ENCODE data around the gene FZR1. TPM values are rescaled to one million over a fixed set of nuclear protein-coding genes. Genes with fewer than 3 reads are reported as not detected.

FZR1 gene
- total RNA-seq, 1 donor from 2014 or later, result 54.9 TPM

DNA sequence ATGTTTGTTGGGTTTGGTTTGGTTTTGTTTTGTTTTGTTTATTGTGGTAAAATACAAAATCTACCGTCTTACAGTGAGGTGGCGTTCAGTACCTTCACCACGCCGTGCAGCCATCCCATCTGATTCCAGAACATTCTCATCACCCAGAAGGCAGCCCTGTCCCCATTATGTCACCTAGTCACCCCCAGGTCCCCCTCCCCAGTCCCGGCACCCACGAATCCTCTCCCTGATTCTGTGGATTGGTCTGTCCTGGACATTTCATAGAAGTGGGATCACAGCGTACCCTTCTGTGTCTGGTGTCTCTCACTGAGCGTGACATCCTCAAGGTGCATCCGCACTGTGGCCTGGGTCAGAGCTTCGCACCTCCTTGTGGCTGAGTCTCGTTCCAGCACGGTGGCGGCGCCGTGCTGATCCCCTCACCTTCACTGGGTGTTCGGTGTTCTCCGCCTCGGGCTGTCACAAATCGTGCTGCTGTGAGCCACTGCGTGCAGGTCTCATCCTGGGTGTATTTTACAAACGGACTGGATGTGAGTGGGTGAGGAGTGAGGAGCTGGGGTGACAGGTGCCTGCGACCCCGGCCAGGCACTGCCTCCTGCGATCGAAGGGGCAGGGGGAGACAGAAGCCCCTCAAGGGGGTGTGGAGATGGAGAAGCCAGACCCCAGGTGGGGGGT lies 32.3 kb downstream of the FZR1 start:
- no peaks in the 10 kb centered on the region for H3K27me3 Mint-ChIP-seq (ENCODE audit: low read depth)
- no peak for DNase-seq (ENCODE audit: low spot score in 2 of 2, unreplicated experiment in 2 of 2)
- H3K4me3 Mint-ChIP-seq, result no peak overlapping the region
- H3K9me3 Mint-ChIP-seq, result no peaks in the 10 kb centered on the region
- H3K36me3 Mint-ChIP-seq, result peaks cover 17% of the 10 kb centered on the region
- H3K27ac Mint-ChIP-seq, result peak overlapping the region; percentile 67
- peaks cover 5% of the 10 kb centered on the region for H3K4me1 Mint-ChIP-seq
- TF ChIP-seq CTCF (IDR thresholded peaks at IDR 0.05; ENCODE audit: unreplicated experiment), result no peak

DNA sequence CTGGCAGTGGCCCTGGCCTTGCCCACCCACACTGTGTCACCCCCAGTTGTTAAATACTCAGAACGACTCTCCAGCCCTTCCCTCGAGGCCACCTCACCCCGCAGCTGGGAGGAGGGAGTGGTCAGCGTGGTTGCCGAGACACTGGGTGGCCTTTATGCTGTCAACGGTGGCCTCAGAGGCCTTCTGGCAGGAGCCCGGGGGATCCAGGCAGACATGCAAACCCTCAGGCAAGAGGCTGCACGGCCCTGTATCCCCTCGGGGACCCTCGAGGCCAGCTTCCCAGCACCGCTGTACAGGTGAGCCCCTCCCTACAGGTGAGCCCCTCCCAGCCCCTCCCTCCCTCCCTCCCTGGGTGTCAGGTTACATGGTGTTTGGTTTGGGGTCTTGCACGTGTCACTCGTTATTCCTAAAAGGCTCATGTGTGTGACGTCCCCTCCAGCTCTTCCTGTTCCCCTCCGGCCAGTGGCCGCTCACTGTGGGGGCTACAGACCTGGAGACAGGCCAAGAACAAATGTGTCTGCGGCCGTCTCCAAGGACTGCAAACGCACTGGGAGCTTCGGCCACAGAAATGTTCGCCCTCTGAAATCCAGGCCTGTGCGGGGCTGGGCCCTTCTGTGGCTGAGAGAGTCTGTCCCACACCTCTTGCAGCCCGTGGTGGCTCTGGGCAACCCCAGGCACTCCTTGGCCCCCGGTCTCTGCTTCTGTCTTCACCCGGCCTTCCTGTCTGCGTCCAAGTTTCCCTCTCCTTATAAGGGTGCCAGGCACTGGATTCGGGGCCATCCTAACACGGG lies 33.0 kb downstream of the FZR1 start, which contains the start of gene TEKTIP1:
TEKTIP1 (plus strand) TSS at position 210 of the 791 bp plus-strand sequence; CDS start at position 214, 4 bp downstream.
- Mint-ChIP-seq H3K4me1 (peaks cover 5% of the 10 kb centered on the region), H3K4me3 (no peak within 1 kb of the TSS), H3K9me3 (no peaks in the 10 kb centered on the region), H3K27me3 (ENCODE audit: low read depth) (no peaks in the 10 kb centered on the region), H3K36me3 (peaks cover 13% of the 10 kb centered on the region), H3K27ac (peak within 1 kb of the TSS; percentile 67)
- DNase-seq (ENCODE audit: low spot score in 2 of 2, unreplicated experiment in 2 of 2), result no peak
- TF ChIP-seq CTCF (IDR thresholded peaks at IDR 0.05; ENCODE audit: unreplicated experiment), result no peak

DNA sequence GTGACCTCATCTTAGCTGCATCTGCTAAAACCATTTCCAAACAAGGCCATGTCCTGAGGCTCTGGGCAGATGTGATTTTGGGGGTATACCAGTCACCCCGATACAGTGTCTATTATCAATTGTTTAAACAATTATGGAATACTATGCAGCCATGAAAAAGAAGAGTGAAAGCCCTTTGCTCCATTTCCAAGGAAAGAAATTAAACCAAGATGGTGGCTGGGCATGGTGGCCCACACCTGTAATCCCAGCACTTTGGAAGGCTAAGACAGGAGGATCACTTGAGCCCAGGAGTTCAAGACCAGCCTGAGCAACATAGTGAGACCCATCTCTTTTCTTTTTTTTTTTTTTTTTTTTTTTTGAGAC lies 33.6 kb downstream of the FZR1 start:
- H3K9me3 Mint-ChIP-seq, result no peaks in the 10 kb centered on the region
- H3K4me3 Mint-ChIP-seq, result no peak overlapping the region
- peaks cover 5% of the 10 kb centered on the region for H3K4me1 Mint-ChIP-seq
- no peak for DNase-seq (ENCODE audit: low spot score in 2 of 2, unreplicated experiment in 2 of 2)
- peaks cover 10% of the 10 kb centered on the region for H3K36me3 Mint-ChIP-seq
- peak overlapping the region; percentile 12 for H3K27ac Mint-ChIP-seq
- H3K27me3 Mint-ChIP-seq (ENCODE audit: low read depth), result no peaks in the 10 kb centered on the region
- TF ChIP-seq CTCF (IDR thresholded peaks at IDR 0.05; ENCODE audit: unreplicated experiment), result no peak

GRCh38 chr19:3543150-3544057 lies 37.3 kb downstream of the FZR1 start:
- Mint-ChIP-seq H3K27ac (no peak overlapping the region), H3K4me1 (peaks cover 4% of the 10 kb centered on the region), H3K9me3 (no peaks in the 10 kb centered on the region), H3K4me3 (no peak overlapping the region), H3K27me3 (ENCODE audit: low read depth) (no peaks in the 10 kb centered on the region), H3K36me3 (peaks cover 5% of the 10 kb centered on the region)
- TF ChIP-seq CTCF (IDR thresholded peaks at IDR 0.05; ENCODE audit: unreplicated experiment), result no peak
- no peak for DNase-seq (ENCODE audit: low spot score in 2 of 2, unreplicated experiment in 2 of 2)

DNA sequence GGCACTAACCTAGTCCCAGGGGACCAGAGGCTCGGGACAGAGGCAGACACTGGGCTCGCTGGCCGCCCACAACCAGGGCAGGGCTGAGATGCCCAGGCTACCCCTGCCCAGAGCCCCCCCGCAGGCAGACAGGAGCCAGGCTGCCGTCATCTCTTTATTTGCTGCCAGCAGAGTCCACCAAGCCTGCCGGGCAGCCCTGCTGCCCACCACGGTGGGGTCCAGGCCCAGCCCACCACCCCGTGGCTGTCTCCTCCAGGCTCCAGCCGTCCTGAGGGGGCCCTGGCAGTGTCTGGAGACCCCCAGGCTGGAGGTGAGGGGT lies 37.9 kb downstream of the FZR1 start:
- Mint-ChIP-seq H3K4me1 (peaks cover 4% of the 10 kb centered on the region), H3K4me3 (no peak overlapping the region), H3K36me3 (peaks cover 5% of the 10 kb centered on the region), H3K9me3 (no peaks in the 10 kb centered on the region), H3K27ac (no peak overlapping the region), H3K27me3 (ENCODE audit: low read depth) (no peaks in the 10 kb centered on the region)
- no peak for DNase-seq (ENCODE audit: low spot score in 2 of 2, unreplicated experiment in 2 of 2)
- TF ChIP-seq CTCF (IDR thresholded peaks at IDR 0.05; ENCODE audit: unreplicated experiment), result no peak
